ENCODE results near the gene CD34.

GRCh38 chr1:207918581-207918980, 7.7 kb upstream of the CD34 start:
- TF ChIP-seq CTCF (conservative IDR thresholded peaks at IDR 0.05; ENCODE audit: low read length) (no peak), EZH2phosphoT487 (IDR thresholded peaks at IDR 0.05; ENCODE audit: borderline replicate concordance, low read depth, low read length) (no peak)
